Measurements from ENCODE around the gene SLC9A3. TPM values are rescaled to one million over a fixed set of nuclear protein-coding genes. Genes with fewer than 3 reads are reported as not detected.

SLC9A3 gene
- total RNA-seq, 3 donors from 2014 or later (not counting 1 experiment from before 2014, with no cell fraction given) = 0.61 to 1.1 (median 0.73) TPM

DNA sequence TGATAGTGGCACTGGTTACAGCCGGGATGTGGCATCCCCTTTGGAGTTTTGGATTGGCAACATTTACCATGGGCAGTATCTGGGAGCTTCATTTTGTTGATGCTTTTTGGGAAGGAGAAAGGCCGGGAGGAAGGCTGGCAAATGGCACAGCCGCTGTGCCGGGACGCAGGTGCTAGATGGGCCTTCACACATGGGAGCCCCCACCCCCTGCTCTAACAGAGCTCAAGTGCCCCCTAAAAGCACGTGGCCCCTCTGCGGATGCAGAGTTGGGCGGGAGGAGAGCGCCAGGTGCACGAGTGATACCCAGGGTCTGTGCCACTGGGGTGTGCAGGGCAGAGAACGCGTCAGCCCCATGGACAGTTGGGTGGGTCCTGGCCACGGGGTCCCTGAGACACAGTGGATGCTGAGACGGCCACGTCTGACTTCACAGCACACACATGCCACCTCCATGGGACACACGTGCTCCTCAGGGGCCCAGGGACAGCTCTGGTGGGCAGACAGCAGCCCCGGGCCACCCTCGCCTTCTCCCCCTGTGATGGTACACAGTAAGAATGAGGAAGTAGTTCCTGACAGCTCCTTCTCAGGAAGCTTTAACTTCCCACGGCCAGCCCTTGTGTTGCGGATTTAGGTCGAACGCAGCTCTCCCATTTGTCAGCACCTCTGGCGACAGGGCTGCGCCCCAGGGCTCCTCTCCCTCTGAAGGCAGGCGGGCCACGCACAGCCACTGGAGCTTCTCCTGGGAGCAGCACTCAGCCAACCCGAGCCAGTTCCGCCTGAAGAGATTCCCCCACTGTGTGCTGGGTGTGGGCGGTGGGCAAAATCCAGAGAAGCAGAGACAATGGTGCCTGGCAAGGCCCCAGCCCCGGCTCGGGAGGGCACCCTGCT lies 10.8 kb downstream of the SLC9A3 start:
- H3K4me3 ChIP-seq (ENCODE audit: low read length) = no peak overlapping the region
- H3K27me3 ChIP-seq (ENCODE audit: control insufficient read depth, insufficient read depth, low read length) = no peaks in the 10 kb centered on the region
- 50% methylated on average over 31 of the region's 31 CpGs for whole genome bisulfite sequencing (ENCODE audit: insufficient coverage)
- Mint-ChIP-seq H3K4me1 (no peaks in the 10 kb centered on the region), H3K9me3 (peaks cover 2 to 7% of the 10 kb centered on the region in 2 donors), H3K27me3 (ENCODE audit: low read depth in 2 of 2) (peaks cover 0 to 17% of the 10 kb centered on the region in 2 donors), H3K36me3 (no peaks in the 10 kb centered on the region), H3K4me3 (no peak overlapping the region), H3K27ac (no peak overlapping the region)
- H3K9me3 ChIP-seq (ENCODE audit: control insufficient read depth, insufficient read depth, low read length) = no peaks in the 10 kb centered on the region
- H3K27ac ChIP-seq (ENCODE audit: low read length) = no peak overlapping the region
- no peaks in the 10 kb centered on the region for H3K36me3 ChIP-seq (ENCODE audit: control insufficient read depth, insufficient read depth, low read length)
- DNase-seq = no peak
- no peak for ATAC-seq
- TF ChIP-seq, protein P1, sequence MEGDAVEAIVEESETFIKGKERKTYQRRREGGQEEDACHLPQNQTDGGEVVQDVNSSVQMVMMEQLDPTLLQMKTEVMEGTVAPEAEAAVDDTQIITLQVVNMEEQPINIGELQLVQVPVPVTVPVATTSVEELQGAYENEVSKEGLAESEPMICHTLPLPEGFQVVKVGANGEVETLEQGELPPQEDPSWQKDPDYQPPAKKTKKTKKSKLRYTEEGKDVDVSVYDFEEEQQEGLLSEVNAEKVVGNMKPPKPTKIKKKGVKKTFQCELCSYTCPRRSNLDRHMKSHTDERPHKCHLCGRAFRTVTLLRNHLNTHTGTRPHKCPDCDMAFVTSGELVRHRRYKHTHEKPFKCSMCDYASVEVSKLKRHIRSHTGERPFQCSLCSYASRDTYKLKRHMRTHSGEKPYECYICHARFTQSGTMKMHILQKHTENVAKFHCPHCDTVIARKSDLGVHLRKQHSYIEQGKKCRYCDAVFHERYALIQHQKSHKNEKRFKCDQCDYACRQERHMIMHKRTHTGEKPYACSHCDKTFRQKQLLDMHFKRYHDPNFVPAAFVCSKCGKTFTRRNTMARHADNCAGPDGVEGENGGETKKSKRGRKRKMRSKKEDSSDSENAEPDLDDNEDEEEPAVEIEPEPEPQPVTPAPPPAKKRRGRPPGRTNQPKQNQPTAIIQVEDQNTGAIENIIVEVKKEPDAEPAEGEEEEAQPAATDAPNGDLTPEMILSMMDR (IDR thresholded peaks at IDR 0.05) = no peak
- no peaks in the 10 kb centered on the region for H3K4me1 ChIP-seq (ENCODE audit: control insufficient read depth, insufficient read depth, low read length)
- intact Hi-C loops (cut with micrococcal nuclease) = no loop called here

DNA sequence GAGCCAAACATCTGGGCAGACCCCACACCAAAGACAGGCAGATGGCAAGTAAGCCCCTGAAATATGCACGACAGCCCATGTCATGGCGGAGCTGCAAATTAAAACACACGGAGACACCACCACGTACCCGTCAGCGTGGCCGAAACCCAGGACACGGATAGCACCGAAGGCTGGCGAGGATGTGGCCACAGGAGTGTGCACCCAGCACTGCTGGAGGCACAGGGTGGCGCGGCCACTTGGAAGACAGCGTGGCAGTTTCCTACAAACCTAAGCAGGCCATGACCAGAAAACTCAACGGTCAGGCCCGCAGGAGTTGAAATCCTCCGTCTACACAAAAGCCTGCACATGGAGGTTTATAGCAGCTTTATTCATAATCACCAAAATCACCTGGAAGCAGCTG lies 12.8 kb downstream of the SLC9A3 start:
- no peak overlapping the region for H3K4me3 Mint-ChIP-seq
- H3K27ac Mint-ChIP-seq = no peak overlapping the region
- no peaks in the 10 kb centered on the region for H3K9me3 ChIP-seq (ENCODE audit: control insufficient read depth, insufficient read depth, low read length)
- H3K36me3 ChIP-seq (ENCODE audit: control insufficient read depth, insufficient read depth, low read length) = no peaks in the 10 kb centered on the region
- TF ChIP-seq, protein P1 (IDR thresholded peaks at IDR 0.05) = no peak
- H3K27me3 ChIP-seq (ENCODE audit: control insufficient read depth, insufficient read depth, low read length) = no peaks in the 10 kb centered on the region
- ATAC-seq (no peak), DNase-seq (no peak)
- no peaks in the 10 kb centered on the region for H3K36me3 Mint-ChIP-seq
- H3K4me1 Mint-ChIP-seq = no peaks in the 10 kb centered on the region
- no peak overlapping the region for H3K27ac ChIP-seq (ENCODE audit: low read length)
- peaks cover 0 to 7% of the 10 kb centered on the region in 2 donors for H3K27me3 Mint-ChIP-seq (ENCODE audit: low read depth in 2 of 2)
- intact Hi-C loops (cut with micrococcal nuclease) = no loop called here
- H3K9me3 Mint-ChIP-seq = no peaks in the 10 kb centered on the region
- WGBS (ENCODE audit: insufficient coverage) = 94% methylated on average over 16 of the region's 16 CpGs
- H3K4me1 ChIP-seq (ENCODE audit: control insufficient read depth, insufficient read depth, low read length) = no peaks in the 10 kb centered on the region
- H3K4me3 ChIP-seq (ENCODE audit: low read length) = no peak overlapping the region

DNA sequence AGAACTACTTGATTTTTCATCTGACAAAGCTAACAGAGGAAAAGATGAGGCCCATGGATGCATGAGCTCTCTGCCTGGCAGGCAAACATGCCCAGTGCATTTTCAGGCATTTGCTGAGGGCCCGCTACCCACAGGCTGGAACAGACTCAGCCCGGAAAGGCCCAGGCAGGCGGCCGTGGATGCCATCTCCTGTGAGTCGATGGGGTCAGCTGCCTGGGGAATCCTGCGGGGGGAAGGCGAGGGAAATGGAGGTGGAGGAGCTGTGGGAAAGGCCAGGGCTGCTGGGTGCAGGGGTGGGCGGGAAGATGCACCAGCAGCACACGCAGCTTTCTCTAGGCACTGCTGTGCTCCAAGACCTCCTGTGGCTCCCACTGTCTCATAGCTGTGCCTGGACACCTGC lies 13.7 kb downstream of the SLC9A3 start:
- Mint-ChIP-seq H3K27ac (no peak overlapping the region), H3K36me3 (no peaks in the 10 kb centered on the region), H3K4me3 (no peak overlapping the region), H3K27me3 (ENCODE audit: low read depth in 2 of 2) (peaks cover 0 to 3% of the 10 kb centered on the region in 2 donors), H3K4me1 (no peaks in the 10 kb centered on the region), H3K9me3 (no peaks in the 10 kb centered on the region)
- H3K9me3 ChIP-seq (ENCODE audit: control insufficient read depth, insufficient read depth, low read length) = no peaks in the 10 kb centered on the region
- no peaks in the 10 kb centered on the region for H3K4me1 ChIP-seq (ENCODE audit: control insufficient read depth, insufficient read depth, low read length)
- 90% methylated on average over 9 of the region's 9 CpGs for WGBS (ENCODE audit: insufficient coverage)
- ATAC-seq = no peak
- DNase-seq = no peak
- H3K4me3 ChIP-seq (ENCODE audit: low read length) = no peak overlapping the region
- TF ChIP-seq, protein P1 (IDR thresholded peaks at IDR 0.05) = no peak
- no peak overlapping the region for H3K27ac ChIP-seq (ENCODE audit: low read length)
- no peaks in the 10 kb centered on the region for H3K36me3 ChIP-seq (ENCODE audit: control insufficient read depth, insufficient read depth, low read length)
- intact Hi-C loops (cut with micrococcal nuclease) = no loop called here
- no peaks in the 10 kb centered on the region for H3K27me3 ChIP-seq (ENCODE audit: control insufficient read depth, insufficient read depth, low read length)
